Stimulated activated CD8-positive, alpha-beta memory T cell treated with anti-CD3 and anti-CD28 coated beads, Interleukin-7, amount 100 ng/mL, for 1 hour (primary cell): ENCODE results near the gene MTX3.
A peak's percentile ranks its signal among the peaks of the same experiment; 100 is the strongest.

Source experiments
- DNase-seq, 2 donors: peaks; one replicate each; pipeline ENCODE4 v3.0.0-alpha.2; 2020; ENCODE audit warnings: low read depth in 2 of 2

Gene MTX3, protein sequence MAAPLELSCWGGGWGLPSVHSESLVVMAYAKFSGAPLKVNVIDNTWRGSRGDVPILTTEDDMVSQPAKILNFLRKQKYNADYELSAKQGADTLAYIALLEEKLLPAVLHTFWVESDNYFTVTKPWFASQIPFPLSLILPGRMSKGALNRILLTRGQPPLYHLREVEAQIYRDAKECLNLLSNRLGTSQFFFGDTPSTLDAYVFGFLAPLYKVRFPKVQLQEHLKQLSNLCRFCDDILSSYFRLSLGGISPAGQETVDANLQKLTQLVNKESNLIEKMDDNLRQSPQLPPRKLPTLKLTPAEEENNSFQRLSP

DNA sequence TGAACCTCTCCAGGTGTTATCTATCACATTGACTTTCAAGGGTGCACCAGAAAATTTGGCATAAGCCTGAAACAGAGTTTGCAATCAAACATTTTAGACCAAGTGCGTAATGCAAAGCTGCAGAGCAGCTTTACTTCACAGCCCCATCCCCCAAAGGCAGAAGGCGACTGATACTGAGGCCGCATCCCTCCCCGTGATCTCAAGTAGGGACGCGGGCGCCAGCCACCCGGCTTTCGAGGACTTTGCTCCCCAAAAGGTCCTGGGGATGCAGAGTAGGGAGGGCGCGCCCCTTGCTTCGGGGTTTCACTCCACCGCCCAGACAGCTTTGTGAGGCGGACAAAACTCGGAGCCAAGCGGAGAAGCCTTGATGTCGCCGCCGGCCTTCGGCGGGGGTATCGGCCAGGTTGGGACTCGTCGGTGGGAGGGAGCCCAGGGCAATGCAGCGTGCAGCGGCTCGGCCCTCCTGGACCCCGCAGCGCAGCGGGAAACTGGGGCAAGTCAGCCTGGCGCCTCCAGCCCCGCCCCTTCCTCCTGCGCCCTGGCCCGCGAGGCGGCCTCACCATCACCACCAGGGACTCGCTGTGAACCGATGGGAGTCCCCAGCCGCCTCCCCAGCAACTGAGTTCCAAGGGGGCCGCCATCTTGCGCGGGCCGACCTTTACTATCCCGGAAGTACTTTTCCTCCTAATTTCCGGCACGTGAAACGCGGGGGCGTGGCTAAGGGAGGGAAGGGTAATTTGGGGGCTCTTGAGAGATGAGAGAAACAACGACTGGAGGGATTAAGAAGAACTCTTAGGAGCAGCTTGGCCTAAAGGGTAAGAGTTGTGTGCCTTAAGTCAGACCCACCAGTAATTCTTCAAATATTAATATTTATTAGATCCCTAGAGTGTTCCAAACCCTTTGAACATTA, at the start of gene MTX3:
TSS of gene MTX3 (minus strand) at position 665 of the 910 bp plus-strand sequence. CDS start at position 641, 24 bp downstream.
- DNase-seq = peak; percentile 72 to 83

DNA sequence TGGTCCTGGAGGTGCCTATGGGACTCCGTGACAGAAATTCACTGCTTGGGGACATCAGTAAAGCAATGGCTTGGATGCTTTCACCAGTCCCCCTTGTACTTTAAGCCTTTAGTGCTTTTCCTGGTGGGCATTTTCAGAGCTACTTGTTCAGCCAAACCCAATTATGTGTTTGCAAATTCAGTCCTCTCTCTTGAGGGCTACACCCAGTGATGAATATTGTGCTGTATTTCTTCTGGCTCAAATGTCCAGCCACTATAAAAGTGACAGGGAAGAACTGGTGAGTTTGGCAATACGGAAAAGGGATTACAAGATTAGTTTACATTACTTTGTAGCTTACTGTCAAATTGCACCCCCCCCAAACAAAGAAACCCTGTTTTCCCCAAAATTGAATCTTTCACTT, 48.6 kb upstream of the MTX3 start:
- DNase-seq = no peak

DNA sequence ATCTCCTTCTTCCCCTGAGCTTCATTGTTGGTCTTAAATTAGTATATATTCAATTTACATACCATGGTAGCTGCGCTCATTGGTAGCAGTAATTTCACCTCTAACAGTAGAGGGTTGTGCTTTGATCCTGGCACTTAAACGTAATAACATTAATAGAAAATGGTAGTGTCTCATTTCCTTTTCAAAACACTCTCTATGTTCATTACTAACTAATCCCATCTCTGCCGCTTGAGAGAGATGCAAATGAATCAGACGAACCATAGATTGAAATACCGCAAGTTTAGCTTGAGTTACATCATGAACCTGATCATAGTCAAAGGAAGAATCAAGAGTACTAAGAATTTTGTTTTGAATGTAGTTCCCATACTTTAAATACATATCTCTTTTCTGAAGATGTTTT, 46.3 kb upstream of the MTX3 start:
- DNase-seq = no peak

DNA sequence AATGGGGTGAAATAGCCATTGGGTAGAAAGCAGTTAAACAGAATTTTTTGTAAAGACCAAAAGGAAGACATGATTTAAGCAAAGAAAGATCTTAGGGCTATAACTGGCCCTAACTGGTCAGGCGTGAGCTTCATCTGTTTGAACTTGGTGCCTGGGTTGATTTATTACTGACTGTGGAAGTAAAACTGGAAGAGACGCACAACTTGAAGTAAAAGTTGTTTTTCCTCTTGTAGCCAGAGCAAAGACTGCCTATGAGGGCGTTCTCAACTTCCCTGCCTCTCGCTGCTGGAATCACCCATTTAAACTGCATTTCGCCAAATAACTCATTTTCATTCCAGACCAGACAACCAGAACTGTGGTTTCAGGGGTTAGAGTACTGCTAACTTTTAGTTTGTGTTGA, 45.6 kb upstream of the MTX3 start:
- no peak for DNase-seq

DNA sequence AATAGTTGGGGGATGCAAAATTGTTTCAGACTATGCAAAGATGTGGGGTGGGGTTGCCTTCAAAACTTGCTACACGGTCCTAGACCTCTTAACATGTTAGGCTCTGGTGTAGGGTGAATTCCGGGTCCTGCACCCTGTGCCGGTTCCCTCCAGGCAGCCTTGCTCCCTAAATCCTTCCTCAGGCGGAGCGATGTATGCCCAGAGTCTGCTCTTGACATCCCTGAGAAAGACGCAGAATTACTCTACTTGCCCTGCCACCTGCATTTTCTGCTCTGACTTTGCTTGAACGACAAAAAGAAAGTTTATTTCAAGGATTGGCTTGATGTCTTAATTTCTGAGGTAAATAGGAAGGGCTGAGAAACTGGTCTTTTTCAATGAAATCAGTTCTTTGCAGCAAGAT, 44.8 kb upstream of the MTX3 start:
- DNase-seq = no peak

DNA sequence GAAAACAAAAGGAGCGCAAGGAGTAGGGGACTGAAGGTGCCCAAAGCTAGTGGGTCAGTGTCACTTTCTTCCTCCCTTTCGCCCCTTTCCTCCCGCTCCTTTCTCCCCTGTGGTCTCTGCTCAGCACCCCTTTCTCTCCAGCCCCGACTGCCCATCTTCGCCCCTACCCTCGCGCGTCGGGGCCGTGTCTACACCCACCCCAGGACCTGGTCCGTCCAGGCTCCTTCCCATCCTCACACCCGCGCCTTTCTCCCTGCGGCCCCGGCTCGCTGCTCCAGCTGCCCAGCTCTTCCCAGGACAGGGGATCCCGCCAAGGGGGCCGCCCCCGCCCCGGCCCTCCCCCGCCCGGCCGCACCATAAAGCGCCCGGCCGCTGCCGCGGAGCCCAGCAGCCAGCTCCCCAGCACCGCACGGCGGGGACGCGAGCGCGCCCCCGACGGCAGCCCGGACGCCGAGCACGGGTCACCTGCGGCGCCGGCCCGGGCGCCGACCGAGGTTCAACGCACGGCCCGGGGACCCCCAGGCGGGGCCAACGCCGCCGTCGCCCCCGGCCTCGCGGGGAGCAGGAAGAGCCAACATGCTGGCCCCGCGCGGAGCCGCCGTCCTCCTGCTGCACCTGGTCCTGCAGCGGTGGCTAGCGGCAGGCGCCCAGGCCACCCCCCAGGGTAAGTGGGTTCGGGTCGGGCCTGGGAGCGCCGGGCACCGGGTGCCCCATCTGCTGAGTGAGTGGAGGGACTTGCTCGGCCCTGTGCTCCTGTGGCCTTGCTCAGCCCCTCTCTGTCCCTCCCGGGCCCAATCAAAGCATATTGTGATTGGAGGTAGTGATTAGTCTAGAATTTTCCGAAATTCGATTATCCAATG, 44.1 kb upstream of the MTX3 start, which contains the start of gene THBS4:
TSS of gene THBS4 (plus strand) at position 387 of the 860 bp plus-strand sequence. CDS start at position 577, 190 bp downstream.
- DNase-seq = no peak

DNA sequence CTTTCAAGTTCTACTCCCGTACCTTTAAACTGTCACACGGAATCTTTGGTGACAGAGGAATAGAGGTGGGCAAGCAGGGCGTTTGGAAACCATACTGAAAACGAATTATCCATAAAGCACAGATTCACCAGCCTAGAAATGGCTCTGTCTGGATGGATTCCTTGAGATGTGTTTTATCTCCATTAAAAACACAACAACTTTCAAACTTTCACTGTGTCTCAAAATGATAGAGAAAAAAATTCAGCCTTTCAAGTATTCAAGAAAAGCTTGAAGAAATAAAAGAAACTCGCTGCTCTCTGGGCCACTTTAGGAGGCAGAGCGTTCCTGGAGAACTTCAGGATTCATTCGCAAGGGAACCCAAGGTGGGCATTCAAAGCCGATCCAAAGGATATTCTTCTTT, 43.5 kb upstream of the MTX3 start:
- DNase-seq = no peak

DNA sequence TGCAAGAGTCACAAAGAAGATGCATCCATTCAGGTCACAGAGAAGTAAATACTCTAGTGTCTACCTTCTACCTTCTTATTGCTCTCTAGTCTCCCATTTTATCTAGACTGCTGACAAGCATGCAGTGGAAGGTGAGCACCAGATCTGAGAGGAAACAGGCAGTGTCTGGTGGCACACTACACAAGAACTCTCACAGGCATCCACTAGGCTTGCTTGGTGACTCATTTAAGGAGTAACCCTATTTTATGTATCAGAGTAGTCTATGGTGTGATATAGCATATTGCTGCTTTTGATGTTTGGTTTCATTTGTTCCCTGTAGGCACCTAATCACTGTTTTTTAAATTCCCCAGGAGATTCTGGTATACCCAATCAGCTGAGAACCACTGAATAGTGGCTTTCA, 42.5 kb upstream of the MTX3 start:
- no peak for DNase-seq

DNA sequence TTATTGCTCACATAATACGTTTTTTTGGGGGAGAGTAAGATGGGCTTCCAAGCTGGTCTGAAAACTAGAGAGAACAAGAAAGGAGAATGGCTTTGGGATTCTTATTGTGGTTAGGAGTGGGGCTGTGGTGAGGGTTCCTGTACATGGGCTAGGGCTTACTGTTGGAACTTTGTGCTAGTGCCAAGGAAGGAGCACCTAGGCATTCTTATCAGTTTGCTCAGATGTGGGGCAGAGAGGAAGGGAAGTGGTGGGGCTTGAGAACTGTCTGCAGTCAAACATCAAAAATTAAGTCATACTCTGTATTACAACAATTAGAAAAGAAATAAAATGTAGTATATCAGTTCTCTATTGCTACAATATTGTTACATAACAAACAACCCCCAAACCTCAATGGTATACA, 40.0 kb upstream of the MTX3 start:
- DNase-seq = no peak

DNA sequence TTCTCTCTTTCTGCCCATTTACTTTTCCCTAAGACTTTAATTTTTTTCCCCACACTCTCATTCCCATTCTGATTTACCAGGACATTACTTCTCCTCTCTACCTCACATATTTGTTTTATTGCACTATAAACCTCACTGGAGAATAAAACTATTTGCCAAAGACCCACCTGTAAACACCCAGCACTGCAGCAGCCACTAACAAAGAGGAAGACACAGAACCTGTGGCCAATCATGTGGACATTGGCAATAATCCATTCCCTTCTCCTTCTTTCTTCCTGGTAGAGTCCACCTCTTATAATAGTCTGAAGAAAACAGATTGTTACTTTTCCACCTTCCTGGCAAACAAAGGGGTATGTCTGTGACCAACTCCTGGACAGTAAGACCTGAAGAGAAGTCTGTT, 35.8 kb upstream of the MTX3 start:
- no peak for DNase-seq

DNA sequence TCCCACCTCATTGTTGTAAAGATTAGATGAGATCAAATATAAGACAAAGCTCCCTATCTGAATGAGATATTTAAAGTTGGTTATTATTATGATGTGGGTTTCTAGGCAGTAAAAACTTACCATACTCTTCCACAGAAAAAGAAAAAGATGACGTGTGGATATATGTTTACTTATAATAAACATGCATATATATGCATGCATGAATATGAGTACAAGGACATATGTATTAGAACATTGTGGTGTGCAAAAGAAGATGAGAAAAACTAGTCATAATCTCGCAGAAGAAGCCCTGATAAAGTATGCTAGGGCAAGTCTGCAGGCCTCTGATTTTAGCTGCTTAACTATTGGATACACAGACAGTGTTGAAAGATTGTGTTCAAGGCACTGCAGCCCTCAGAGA, 34.0 kb upstream of the MTX3 start:
- DNase-seq = no peak

DNA sequence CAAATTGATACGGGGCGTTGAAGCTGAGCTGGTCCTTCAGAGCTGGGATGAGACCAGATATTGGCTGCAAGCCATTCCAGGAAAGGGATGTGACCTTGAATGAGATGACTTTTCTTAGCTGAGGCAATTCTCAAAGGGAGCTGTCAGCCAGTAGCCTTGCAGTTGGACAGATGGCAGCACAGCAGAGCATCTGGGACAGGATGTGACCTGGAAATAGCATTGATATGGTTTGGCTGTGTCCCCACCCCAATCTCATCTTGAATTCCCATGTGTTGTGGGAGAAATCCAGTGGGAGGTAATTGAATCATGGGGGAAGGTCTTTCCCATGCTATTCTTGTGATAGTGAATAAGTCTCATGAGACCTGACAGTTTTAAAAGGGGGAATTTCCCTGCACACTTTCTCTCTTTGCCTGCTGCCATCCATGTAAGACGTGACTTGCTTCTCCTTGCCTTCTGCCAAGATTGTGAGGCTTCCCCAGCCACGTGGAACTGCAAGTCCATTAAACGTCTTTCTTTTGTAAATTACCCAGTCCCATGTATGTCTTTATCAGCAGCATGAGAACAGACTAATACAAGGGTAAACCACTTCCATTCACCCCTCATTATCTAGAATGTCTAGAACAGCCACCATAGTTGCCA, 19.8 kb upstream of the MTX3 start:
- no peak for DNase-seq

DNA sequence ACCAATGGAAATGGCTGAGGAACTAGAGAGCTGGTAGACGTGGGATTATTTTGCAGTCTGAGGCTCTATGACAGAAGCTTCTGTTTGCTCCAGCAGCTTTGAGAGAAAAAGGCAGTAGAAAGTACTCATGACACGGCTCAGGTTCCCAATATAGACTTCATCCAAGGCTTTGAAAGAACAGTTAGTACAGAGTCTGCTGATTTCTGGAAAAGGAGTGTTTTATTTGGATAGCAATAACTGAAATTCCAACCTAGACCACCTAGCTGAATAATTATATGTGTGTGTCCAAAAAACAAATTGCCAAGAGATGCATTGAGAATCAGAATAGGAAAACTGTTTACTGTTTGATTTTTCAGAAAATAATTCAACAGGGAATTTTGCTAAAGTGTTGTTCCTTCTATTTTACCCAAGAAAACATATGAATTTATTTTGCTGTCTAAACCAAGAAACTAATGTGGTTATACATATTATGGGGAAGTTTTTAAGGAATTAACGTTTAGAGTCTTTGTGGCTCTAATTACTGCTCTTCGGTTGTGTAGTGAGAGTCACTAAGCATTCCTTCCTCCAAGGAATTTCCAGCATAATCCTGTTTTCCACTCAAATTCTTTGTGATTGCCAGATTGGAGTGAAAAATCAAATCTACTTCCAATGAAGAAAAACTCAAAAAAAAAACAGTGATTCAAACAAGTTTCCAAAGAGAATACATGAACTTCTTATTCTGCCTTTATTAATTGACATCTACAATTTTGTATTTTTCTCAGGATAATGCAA, 18.1 kb upstream of the MTX3 start:
- no peak for DNase-seq

DNA sequence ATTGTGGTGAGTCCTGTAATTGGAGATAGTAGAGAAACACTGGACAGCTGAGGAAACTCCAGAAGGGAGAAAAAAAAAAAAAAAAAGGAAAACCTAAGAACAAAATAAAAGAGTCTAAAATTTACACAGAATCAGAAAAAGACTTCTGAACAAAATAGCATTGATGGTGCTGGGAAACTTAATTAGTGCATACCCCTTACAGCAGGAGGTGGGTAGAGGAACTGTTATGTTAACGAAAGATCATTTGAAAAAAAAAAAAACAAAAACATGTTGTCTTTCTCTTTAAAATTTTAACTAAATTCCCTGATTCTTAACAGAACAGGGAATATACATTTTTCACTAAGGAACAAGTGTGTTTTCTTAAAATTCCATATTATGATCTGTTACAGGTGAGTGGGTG, 11.6 kb upstream of the MTX3 start:
- no peak for DNase-seq

DNA sequence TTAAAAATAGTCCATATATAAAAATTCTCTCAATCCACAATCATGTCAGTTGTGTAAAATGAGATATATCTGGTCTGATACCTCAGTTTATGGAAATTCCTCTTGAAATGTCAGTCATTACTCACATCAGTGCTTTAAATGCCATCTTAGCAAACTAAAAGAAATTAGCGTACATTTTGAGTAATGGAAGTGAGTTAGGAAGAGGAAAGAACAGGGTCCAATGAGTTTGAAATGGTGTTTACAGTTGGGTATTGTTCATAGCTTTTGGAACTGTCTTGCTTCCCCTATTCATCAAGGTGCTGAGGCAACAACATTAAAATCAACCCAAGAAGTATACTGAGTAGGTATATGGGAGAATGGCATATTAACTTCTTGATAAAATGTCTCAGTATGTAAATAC, 8.7 kb upstream of the MTX3 start:
- no peak for DNase-seq

DNA sequence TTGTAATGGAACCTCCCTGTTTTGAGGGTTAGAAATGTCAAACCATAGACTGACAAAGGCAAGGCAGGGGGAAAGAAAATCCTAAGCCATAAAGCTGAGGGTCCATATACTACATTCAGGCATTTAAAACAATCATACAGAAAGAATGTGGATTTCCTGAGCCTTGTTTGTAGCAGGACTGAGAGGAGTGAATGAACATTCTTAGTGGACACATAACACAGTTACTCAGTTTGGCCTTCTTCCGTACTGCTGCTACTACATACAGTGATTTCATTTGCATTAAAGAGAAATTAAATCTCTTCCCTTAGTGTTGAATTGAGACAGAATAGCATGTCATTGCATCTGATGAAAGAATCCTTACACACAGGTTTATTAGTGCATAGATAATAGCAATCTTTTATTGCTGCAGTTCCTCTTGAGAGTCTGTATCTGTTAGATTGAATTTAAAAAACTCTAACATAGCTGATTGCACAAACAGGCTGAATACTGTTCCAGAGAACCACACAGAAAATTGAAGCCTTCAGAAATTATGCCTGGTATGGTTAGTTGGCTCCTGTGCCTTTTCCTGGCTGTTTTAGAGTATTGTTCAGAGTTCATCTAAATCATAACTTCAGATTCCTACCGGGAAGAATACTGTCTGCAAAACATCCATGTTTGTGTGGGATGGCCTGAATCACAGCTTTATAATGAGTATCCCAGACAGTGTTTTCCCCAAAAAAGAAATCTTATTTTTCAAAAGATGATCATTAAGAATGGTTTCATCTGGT, 2.0 kb upstream of the MTX3 start:
- DNase-seq = no peak

DNA sequence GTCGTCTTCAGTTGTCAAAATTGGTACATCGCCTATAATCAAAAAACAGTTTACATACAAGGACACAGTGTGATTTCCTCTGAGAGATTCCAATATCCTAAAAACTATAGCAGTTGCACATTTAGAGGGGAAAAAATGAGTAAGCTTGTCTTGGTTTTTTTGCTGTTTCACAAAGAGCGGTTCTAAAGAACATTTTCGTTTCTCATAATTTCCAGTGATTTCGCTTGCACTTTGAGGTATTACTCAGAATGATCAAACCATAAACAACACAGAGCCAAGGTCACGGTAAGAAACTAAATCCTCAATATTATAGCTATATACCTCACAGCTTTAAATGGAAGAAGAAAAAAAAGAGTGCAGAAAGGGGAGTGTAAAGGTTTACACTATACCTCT, 861 bp downstream of the MTX3 start:
- DNase-seq = no peak

DNA sequence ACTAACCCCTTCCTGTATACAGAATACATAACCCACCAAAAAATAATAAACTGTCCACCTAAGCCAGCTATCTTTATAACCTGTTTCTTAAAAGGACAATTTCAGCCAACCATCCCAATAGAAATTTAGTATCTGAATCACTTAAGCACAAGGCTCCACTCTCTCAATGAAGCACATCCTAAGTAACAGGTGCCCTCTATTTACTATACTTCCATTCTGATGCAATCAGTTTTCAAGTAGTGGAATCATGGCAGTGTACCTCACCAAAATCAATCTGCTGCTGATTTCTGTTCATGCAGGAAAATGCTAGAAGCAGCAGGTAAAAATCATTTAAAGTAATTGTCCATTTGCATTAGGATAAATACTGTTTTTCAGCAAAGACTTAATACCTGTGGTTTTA, 4.8 kb downstream of the MTX3 start:
- no peak for DNase-seq

DNA sequence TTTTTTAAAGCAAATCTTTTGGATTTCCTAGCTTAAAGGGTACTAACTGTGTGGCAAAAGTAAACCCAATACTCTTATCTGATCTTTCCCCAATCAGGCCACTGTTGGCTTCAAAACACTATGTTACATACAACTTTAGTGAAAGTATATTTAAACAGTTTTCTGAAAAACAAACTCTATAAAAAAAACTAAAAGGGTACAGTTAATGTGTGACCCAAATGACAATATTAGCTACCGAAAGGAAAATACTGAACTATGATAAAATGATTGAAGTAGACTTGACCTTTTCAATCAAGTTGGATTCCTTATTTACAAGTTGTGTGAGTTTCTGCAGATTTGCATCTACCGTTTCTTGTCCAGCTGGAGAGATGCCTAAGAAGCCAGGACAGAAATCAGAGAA, 5.8 kb downstream of the MTX3 start:
- no peak for DNase-seq

DNA sequence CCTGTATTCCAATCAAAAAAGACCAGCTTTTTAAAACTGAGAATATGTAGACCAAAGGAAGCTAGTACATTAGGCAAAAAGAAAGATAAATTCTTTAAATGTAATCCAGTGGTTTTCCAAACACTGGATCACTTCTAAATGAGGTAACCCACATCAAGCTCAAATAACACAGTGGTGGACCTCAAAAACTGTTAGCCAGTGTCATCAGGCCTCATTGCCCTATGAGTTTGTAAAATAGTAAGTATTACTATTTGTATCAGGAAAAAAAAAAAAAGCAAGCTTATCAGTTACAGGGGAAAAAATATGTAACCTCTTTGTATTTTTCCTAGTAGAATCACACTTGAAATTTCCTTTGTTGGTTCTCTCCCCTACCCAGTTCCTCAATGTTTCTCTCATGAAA, 6.7 kb downstream of the MTX3 start:
- DNase-seq = no peak
